Activated B cell treated with CpG ODN at 0.5 μM for 24 hours (primary cell): ENCODE measurements around the gene NKX1-1. TPM values are rescaled to one million over a fixed set of nuclear protein-coding genes. Genes with fewer than 3 reads are reported as not detected.
A peak's percentile ranks its signal among the peaks of the same experiment; 100 is the strongest.
"Not testable (repeated sequence)": the region's sequence is repeated elsewhere in the genome, so short reads cannot be mapped to it uniquely, and the experiment has no call there.

Source experiments
- ATAC-seq: fragments of 200-7000 bp; cut with Tn5 transposase; one replicate; pipeline ENCODE4 v1.10.0; 2021; ENCODE audit warnings: low read depth, mild to moderate bottlenecking, moderate library complexity
- CTCF ChIA-PET: fragments of 350-600 bp; sonication (Branson Sonifier 250); formaldehyde crosslinking; loops from one replicate; lab custom pipeline; 2021; ENCODE audit warnings: antibody characterized with exemption; lab: Charles Lee
- POLR2A ChIA-PET: fragments of 350-600 bp; sonication (Branson Sonifier 250); formaldehyde crosslinking; loops from one replicate; lab custom pipeline; 2021; ENCODE audit warnings: antibody characterized with exemption; lab: Charles Lee
- DNase-seq: peaks from one replicate; pipeline ENCODE4 v3.0.0; 2022
- H3K27ac Mint-ChIP-seq: one replicate; pipeline ENCODE4 v1.8.0; 2020; ENCODE audit warnings: mixed read lengths
- H3K27me3 Mint-ChIP-seq: one replicate; pipeline ENCODE4 v1.8.0; 2021; ENCODE audit warnings: mixed read lengths
- H3K36me3 Mint-ChIP-seq: one replicate; pipeline ENCODE4 v1.8.0; 2021; ENCODE audit warnings: low read depth, mixed read lengths
- H3K4me1 Mint-ChIP-seq: one replicate; pipeline ENCODE4 v1.8.0; 2021; ENCODE audit warnings: mixed read lengths
- H3K4me3 Mint-ChIP-seq: one replicate; pipeline ENCODE4 v1.8.0; 2020; ENCODE audit warnings: mild to moderate bottlenecking, mixed read lengths
- H3K9me3 Mint-ChIP-seq: one replicate; pipeline ENCODE4 v1.8.0; 2020; ENCODE audit warnings: mixed read lengths
- intact Hi-C: fragments of 100-400 bp; cut with micrococcal nuclease; formaldehyde crosslinking; loops from one replicate; pipeline ENCODE4 v1.15.1; 2024
- total RNA-seq: library from RNA; stranded (reverse); gene quantifications from 2 replicates; pipeline ENCODE4 v1.2.3, GENCODE V29; 2022
- TF ChIP-seq, protein P1 (sequence below): fragments of 200-600 bp; IDR thresholded peaks from one replicate; pipeline ENCODE4 v1.8.0; 2022; ENCODE audit warnings: antibody characterized with exemption, mild to moderate bottlenecking

The NKX1-1 gene
- total RNA-seq, 1 donor from 2014 or later = not detected

DNA sequence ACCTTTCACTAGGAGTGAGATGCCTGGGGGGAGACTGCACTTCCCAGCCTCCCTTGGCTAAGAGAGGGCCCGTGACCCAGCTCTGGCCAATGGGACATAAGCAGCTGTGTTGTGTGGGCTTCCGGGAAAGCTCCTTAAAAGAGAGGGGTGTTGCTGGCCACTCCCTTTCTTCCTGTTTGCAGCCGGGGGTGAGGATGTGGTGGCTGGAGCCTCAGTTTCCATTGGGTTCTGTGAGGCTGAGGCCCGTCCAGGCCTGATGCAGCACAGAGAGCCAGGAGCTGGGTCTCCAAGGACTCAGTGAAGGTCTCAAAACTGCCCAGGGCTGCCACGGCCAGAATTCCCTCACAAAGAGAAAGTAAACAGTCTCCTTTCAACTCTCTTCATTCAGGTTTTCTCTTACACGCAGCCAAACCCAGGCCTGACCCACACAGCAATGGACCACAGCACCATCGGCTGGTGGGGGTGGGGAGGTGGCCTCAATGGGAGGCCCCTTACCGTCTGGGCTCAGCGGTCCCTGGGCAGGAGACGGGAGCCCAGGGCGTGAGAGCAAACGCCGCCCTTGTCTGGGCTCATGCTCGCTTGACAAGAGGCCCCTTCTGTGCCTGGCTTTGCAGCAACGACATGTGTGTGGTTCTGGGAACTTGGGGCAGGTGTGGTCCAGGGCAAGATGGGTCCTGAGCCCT lies 6.6 kb downstream of the NKX1-1 start:
- Mint-ChIP-seq H3K27ac (no peak overlapping the region), H3K9me3 (no peaks in the 10 kb centered on the region), H3K36me3 (peaks cover 2% of the 10 kb centered on the region), H3K4me1 (peaks cover 4% of the 10 kb centered on the region), H3K4me3 (no peak overlapping the region), H3K27me3 (peaks cover 18% of the 10 kb centered on the region)
- ChIA-PET POLR2A (no interaction called here), CTCF (no interaction called here)
- intact Hi-C loops = no loop called here
- DNase-seq = no peak
- TF ChIP-seq, protein P1, sequence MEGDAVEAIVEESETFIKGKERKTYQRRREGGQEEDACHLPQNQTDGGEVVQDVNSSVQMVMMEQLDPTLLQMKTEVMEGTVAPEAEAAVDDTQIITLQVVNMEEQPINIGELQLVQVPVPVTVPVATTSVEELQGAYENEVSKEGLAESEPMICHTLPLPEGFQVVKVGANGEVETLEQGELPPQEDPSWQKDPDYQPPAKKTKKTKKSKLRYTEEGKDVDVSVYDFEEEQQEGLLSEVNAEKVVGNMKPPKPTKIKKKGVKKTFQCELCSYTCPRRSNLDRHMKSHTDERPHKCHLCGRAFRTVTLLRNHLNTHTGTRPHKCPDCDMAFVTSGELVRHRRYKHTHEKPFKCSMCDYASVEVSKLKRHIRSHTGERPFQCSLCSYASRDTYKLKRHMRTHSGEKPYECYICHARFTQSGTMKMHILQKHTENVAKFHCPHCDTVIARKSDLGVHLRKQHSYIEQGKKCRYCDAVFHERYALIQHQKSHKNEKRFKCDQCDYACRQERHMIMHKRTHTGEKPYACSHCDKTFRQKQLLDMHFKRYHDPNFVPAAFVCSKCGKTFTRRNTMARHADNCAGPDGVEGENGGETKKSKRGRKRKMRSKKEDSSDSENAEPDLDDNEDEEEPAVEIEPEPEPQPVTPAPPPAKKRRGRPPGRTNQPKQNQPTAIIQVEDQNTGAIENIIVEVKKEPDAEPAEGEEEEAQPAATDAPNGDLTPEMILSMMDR = no peak
- no peak for ATAC-seq

GRCh38 chr4:1398681-1399507 lies 7.3 kb downstream of the NKX1-1 start:
- peaks cover 4% of the 10 kb centered on the region for H3K4me1 Mint-ChIP-seq
- H3K36me3 Mint-ChIP-seq = peaks cover 6% of the 10 kb centered on the region
- peak; percentile 7 for DNase-seq
- ATAC-seq = no peak
- H3K9me3 Mint-ChIP-seq = no peaks in the 10 kb centered on the region
- no peak overlapping the region for H3K4me3 Mint-ChIP-seq
- no peak overlapping the region for H3K27ac Mint-ChIP-seq
- TF ChIP-seq, protein P1 = no peak
- ChIA-PET POLR2A (no interaction called here), CTCF (no interaction called here)
- intact Hi-C loops = no loop called here
- peaks cover 16% of the 10 kb centered on the region for H3K27me3 Mint-ChIP-seq

DNA sequence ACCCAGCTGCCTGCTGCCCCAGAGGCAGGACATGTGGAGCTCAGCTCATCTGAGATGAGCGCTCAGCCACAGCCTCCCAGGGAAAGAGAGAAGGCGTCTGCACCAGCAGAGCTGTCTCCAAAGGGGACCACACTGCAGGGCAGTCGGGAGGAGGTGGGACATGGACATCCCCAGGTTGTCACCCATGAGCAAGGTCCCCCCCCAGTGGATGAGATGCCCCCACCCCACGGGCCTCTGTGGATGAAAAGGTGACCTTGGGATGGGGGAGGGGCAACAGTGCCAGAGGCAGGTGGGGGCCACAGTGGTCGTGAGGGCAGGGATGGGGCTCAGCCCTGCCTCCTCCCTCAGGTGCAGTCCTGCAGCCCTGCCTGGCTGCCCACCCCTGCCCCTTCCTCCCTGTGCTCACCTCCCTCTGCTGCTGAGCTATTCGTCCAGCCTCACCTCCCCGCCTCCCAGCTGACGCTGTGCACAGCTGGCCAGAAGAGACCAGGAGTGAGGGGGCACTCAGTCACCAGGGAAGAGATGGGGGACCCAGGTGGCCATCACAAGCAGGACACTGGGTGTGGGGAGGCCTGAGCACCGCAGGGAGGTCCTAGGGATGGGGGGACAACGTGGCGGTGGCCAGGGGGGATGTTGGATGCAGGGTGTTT lies 9.3 kb downstream of the NKX1-1 start:
- TF ChIP-seq, protein P1 = no peak
- no peak overlapping the region for H3K4me3 Mint-ChIP-seq
- ChIA-PET POLR2A (no interaction called here), CTCF (no interaction called here)
- H3K4me1 Mint-ChIP-seq = no peaks in the 10 kb centered on the region
- no peak for ATAC-seq
- peaks cover 12% of the 10 kb centered on the region for H3K27me3 Mint-ChIP-seq
- peak; percentile 10 for DNase-seq
- intact Hi-C loops = no loop called here
- H3K9me3 Mint-ChIP-seq = no peaks in the 10 kb centered on the region
- H3K27ac Mint-ChIP-seq = no peak overlapping the region
- H3K36me3 Mint-ChIP-seq = peaks cover 11% of the 10 kb centered on the region

DNA sequence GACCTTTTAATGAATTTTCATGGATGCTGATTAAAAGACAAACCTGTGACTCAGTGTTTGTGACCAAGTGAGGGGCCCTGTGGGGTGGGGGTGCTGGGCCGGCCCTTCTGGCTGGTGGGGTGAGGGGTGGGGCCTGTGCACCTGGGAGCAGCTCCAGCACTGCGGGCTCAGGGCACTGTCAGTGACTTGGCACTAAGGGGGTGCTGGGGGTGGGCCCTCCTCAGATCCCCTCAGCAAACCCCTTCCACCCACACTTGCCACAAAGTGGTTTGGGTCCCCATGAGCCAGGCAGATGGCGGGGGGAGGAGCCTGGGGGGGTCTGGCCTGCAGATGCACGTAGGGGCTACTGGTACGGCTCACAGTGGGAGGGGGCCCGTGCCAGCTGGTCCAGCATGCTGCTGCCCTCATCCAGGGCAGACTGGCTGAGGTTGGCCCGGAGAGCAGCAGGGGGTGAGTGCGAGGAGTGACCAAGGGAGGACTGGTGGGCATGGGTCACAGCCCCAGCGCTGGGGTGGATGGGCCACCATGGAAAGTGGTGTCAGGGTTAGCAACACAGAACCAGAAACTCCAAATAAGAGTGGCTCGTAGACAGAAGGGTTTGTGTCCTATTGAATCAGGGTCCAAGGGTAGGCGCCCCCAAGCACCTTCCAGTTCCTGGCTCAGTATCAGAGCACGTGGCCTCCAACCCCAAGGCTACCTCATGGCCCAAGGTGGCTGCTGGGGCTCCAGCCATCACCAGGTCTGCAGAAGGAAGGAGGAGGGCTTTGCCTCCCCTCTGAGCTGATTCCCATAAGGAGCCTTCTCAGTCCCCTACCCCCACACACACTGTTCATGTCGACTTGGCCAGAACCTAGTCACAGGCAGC lies 10.1 kb downstream of the NKX1-1 start:
- peak; percentile 5 for DNase-seq
- CTCF ChIA-PET = no interaction called here
- intact Hi-C loops = no loop called here
- Mint-ChIP-seq H3K36me3 (peaks cover 11% of the 10 kb centered on the region), H3K4me1 (no peaks in the 10 kb centered on the region), H3K27me3 (peaks cover 7% of the 10 kb centered on the region), H3K27ac (no peak overlapping the region), H3K9me3 (no peaks in the 10 kb centered on the region), H3K4me3 (no peak overlapping the region)
- TF ChIP-seq, protein P1 = no peak
- ATAC-seq = no peak
- POLR2A ChIA-PET = no interaction called here

GRCh38 chr4:1395389-1395820 lies 10.8 kb downstream of the NKX1-1 start:
- H3K27ac Mint-ChIP-seq, DNase-seq, CTCF ChIA-PET, H3K9me3 Mint-ChIP-seq, intact Hi-C loops, ATAC-seq, POLR2A ChIA-PET, H3K27me3 Mint-ChIP-seq, H3K4me1 Mint-ChIP-seq, H3K4me3 Mint-ChIP-seq: not testable (repeated sequence)
- H3K36me3 Mint-ChIP-seq = peaks cover 11% of the 10 kb centered on the region

- intact Hi-C loops, H3K27me3 Mint-ChIP-seq, H3K4me3 Mint-ChIP-seq, H3K27ac Mint-ChIP-seq, DNase-seq, H3K9me3 Mint-ChIP-seq, H3K4me1 Mint-ChIP-seq, POLR2A ChIA-PET, ATAC-seq, CTCF ChIA-PET: not testable (repeated sequence)
- peaks cover 15% of the 10 kb centered on the region for H3K36me3 Mint-ChIP-seq
Observed at GRCh38 chr4:1394554-1395388, 11.5 kb downstream of the NKX1-1 start.
